Measurements from ENCODE around the gene USP10.
A peak's percentile ranks its signal among the peaks of the same experiment; 100 is the strongest.

Gene USP10

GRCh38 chr16:84785843-84786581 is 86.2 kb downstream of the USP10 start:
- no peak for TF ChIP-seq CTCF (conservative IDR thresholded peaks at IDR 0.05; ENCODE audit: control insufficient read depth, insufficient read depth, low read depth, low read length)
- DNase-seq (ENCODE audit: low read depth), result no peak
- H3K4me3 ChIP-seq (ENCODE audit: control insufficient read depth, low read depth, low read length), result no peak overlapping the region

- H3K4me3 ChIP-seq (ENCODE audit: control insufficient read depth, low read depth, low read length), result no peak overlapping the region
- TF ChIP-seq CTCF (conservative IDR thresholded peaks at IDR 0.05; ENCODE audit: control insufficient read depth, insufficient read depth, low read depth, low read length), result no peak
- no peak for DNase-seq (ENCODE audit: low read depth)
Observed at GRCh38 chr16:84786605-84787262, 86.9 kb downstream of the USP10 start.

GRCh38 chr16:84787263-84787622 is 87.4 kb downstream of the USP10 start:
- no peak overlapping the region for H3K4me3 ChIP-seq (ENCODE audit: control insufficient read depth, low read depth, low read length)
- no peak for DNase-seq (ENCODE audit: low read depth)
- no peak for TF ChIP-seq CTCF (conservative IDR thresholded peaks at IDR 0.05; ENCODE audit: control insufficient read depth, insufficient read depth, low read depth, low read length)

GRCh38 chr16:84788920-84789391 is 89.2 kb downstream of the USP10 start:
- no peak for TF ChIP-seq CTCF (conservative IDR thresholded peaks at IDR 0.05; ENCODE audit: control insufficient read depth, insufficient read depth, low read depth, low read length)
- no peak overlapping the region for H3K4me3 ChIP-seq (ENCODE audit: control insufficient read depth, low read depth, low read length)
- DNase-seq (ENCODE audit: low read depth), result peak; percentile 98

- no peak for TF ChIP-seq CTCF (conservative IDR thresholded peaks at IDR 0.05; ENCODE audit: control insufficient read depth, insufficient read depth, low read depth, low read length)
- H3K4me3 ChIP-seq (ENCODE audit: control insufficient read depth, low read depth, low read length), result no peak overlapping the region
- no peak for DNase-seq (ENCODE audit: low read depth)
Observed at GRCh38 chr16:84789431-84789830, 89.6 kb downstream of the USP10 start.

- no peak overlapping the region for H3K4me3 ChIP-seq (ENCODE audit: control insufficient read depth, low read depth, low read length)
- DNase-seq (ENCODE audit: low read depth), result no peak
- no peak for TF ChIP-seq CTCF (conservative IDR thresholded peaks at IDR 0.05; ENCODE audit: control insufficient read depth, insufficient read depth, low read depth, low read length)
Observed at GRCh38 chr16:84790301-84790700, 90.5 kb downstream of the USP10 start.
